CD1c-positive myeloid dendritic cell (primary cell): ENCODE measurements around the gene TMEM121.
"Not testable (repeated sequence)": the region's sequence is repeated elsewhere in the genome, so short reads cannot be mapped to it uniquely, and the experiment has no call there.

ENCODE experiments used
- DNase-seq: peaks from one replicate; pipeline ENCODE4 v3.0.0-alpha.2; 2016; ENCODE audit errors: extremely low spot score

The TMEM121 gene

GRCh38 chr14:105528586-105529318 is 2.4 kb downstream of the TMEM121 start:
- DNase-seq = peak; percentile 53

DNA sequence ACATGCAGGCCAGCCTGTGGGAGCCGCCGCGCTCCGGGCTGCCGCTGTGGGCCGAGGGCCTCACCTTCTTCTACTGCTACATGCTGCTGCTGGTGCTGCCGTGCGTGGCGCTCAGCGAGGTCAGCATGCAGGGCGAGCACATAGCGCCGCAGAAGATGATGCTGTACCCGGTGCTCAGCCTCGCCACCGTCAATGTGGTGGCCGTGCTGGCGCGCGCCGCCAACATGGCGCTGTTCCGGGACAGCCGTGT is 2.9 kb downstream of the TMEM121 start:
- DNase-seq = no peak

DNA sequence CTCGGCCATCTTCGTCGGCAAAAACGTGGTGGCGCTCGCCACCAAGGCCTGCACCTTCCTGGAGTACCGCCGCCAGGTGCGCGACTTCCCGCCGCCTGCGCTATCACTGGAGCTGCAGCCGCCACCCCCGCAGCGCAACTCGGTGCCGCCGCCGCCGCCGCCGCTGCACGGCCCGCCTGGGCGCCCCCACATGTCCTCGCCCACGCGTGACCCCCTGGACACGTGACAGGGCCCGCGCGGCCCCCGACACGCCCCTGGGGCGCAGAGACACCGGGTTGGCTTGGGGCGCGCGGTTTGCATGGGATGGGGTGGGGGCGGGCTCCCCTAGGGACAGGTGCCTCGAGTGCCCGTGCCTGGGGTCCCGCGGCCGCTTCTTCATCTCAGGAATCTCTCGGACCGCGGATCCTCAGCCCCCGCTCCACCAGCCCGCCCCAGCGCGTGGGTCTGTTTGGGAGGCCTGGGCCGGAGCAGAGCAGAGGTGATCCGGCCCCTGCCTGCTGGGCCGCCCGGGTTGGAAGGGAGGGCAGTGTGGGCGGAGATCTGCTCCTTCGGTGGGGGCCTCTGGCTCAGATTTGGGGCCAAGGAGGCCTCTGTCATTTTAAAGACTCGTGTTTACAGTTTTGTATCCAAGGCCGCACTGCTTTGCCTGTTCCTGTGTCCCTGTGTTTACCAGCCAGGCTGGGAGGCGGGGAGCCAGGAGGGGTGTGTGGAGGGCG is 3.3 kb downstream of the TMEM121 start:
- peak; percentile 5 for DNase-seq

- DNase-seq = no peak
Measured at GRCh38 chr14:105530285-105531087, 4.1 kb downstream of the TMEM121 start.

DNA sequence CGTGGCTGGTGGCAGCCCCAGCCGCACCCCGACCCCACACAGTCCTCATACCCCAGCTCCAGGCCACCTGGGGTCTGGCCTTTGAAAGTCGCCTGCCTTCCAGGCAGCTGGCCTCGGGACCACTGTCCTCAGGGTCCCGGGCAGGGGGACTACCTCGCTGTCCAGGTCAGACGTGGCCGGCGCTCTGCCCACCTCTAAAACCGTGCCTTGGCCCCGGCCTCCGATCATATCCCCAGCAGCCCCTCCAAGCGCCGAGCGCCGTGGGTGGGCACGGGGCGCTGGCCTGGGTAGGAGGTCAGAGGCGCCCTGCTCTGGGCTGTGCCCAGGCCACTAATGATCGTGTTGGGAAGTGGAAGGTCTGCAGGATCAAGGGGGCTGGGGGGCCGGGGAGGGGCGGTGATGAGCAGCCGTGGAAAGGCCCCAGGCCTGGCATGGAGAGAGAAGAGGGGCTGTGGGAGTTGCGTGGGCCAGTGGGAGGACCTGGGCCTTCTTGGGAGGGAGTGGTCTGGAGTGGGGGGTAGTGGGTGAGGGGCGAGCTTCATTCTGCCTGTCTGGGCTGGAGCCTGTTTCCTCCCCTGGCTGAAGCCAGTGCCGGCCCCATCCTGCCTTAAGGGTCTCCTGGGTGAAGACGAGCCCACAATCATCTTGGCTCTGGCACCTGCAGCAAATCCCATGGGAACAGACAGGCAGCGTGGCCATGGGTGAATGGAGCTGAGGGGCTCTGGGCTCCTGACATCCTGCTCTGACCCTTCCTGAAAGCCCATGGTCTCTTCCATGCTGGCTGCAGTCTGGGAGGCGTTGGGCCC is 4.9 kb downstream of the TMEM121 start:
- DNase-seq = no peak

GRCh38 chr14:105531894-105532623 is 5.7 kb downstream of the TMEM121 start:
- DNase-seq = no peak

- DNase-seq = no peak
Measured at GRCh38 chr14:105532735-105533141, 6.4 kb downstream of the TMEM121 start.

DNA sequence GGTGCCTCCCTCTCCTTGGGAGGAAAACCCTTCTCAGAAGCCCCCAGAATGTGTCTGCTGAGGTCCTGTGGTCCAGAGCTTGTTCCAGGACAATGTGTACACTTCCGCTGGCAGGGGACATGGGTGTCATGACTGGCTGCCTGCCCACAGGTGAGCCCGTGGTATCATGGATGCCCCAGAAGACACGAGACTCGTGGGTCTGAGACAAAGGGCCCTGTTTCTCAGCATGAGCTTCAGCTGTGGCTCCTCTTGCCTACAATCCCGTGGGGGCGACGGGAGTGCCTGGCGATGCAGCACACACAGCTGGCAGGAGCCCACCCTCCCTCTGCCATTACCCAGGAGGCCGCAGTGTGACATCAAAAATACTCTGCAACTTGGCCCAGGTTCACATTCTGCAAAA is 7.0 kb downstream of the TMEM121 start:
- DNase-seq = no peak

GRCh38 chr14:105533811-105534498 is 7.6 kb downstream of the TMEM121 start:
- no peak for DNase-seq

DNA sequence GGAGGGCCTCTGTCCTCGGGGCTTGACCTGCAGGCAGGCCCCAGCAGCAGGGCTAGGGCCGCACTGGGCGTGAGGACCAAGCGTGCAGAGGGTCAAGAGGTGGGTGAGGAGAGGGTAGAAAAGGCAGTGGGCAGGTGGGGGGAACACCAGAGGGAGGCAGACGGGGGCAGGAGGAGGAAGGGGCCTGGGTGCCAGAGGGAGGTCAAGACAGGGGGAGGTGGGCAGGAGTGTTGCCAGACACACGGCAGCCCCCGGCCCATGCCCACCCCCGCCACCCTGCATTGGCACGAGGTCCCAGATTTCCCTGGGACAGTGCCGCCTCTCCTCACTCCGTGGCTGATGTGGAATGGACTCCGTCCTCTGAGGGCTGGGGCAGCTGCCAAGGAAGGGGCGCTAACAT is 8.2 kb downstream of the TMEM121 start:
- no peak for DNase-seq

GRCh38 chr14:105536051-105536450 is 9.7 kb downstream of the TMEM121 start:
- DNase-seq = no peak

GRCh38 chr14:105536691-105537579 is 10.6 kb downstream of the TMEM121 start:
- DNase-seq = no peak

DNA sequence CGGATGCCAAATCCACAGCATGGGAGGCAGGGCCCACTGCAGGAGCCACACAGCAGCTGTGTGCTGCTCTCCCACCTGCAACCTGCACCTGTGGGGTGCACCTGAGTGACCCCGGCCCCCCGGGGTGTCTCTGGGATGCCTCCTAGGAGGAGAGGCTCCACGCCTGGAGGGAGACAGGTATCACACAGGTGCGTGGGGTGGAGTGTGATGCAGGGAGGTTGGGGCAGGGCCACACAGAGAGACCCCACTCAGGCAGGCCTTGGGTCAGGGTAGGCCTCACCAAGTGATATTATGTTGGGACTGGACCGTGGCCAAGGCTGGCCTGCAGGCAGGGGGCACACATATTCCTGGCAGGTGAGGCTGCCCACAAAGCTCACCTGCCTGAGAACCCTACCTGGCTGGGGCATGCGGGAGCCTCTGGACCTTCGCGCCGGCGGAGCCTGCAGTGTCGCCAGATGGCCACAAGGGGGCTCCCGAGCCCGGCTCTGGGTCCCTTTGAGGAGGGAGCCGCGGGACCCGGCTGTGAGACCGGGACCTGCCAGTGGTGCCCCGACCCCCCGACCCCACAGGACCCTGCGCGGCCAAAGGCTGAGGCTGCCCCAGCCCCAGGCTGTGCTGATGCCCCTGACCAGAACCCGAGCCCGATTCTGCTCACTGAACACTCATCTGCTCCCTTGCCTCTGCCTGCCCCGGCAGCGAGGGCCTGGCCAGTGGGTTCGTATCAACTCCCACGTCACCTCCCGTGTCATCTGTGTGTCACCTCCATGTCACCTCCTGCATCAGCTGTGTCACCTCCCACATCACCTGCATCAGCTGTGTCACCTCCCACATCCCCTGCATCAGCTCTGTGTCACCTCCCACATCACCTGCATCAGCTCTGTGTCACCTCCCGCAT is 11.4 kb downstream of the TMEM121 start:
- peak; percentile 63 for DNase-seq

DNA sequence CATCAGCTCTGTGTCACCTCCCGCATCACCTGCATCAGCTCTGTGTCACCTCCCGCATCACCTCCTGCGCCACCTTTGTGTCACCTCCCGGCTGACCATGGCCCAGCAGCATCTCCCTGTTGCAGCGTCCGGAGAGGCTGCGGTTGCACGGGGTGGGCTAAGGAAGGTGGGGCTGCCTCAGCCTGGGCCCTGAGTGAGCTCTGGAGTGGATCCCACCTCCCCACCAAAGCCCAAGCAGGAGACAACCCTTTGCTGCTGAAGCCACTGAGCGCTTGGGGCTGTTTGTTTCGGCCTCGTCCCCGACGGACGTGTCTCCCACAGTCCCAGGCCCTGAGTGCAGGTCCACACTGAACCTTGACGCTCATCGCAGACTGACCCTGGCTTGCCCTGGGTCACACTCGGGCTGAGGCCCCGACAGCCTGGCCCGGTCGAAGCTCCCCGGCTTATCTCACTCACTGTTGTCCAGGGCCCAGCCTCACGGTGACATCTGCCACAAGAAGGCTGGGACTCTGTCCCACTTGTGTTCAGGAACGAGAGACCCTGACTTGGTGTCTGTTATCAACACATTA is 12.2 kb downstream of the TMEM121 start:
- no peak for DNase-seq

GRCh38 chr14:105540811-105541210 is 14.4 kb downstream of the TMEM121 start:
- DNase-seq = no peak

DNA sequence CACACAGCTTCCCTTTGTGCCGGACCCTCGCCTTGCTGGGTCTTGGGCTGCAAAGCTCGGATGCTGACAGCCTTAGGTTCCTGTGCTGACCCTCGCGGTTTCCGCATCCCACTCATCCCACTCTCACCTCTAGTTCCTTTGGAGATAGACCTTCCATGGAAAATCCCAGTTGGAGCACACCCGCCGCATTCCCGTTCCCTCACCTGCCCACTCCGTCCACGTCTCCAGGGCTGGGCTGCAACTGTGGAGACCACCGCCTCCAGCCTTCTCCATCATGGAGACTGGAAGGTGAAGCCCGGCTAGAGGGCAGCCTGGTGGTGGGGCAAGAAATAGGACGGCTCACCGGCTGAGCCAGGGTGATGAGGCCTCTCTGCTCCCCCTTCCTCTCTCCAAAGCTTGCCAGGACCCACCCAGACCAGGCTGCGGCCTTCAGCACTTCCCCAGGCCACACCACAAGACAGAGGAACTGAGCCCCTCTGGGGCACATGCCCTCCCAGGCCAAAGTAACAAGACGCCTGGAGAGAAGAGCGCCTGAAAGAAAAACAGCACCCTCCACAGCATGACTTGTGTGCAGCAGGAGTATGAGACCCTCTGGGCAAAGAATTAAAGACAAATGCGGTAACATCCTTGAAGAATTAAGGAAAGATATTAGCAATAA is 15.0 kb downstream of the TMEM121 start:
- DNase-seq = no peak

GRCh38 chr14:105545676-105546075 is 19.3 kb downstream of the TMEM121 start:
- not testable (repeated sequence) for DNase-seq

- DNase-seq = not testable (repeated sequence)
Measured at GRCh38 chr14:105546410-105546809, 20.0 kb downstream of the TMEM121 start.
